HL-60/S4 treated with phorbol 12-myristate 13-acetate at 8.2 ng/mL for 4 days and 3 days (cell line): ENCODE data around the gene AUNIP.

Experiments
- in situ Hi-C: fragments of 300-500 bp; cut with MboI; formaldehyde crosslinking; loops from 2 replicates; pipeline ENCODE4 v1.15.0; 2022; ENCODE audit warnings: low sequenced_read_pairs

The AUNIP gene

GRCh38 chr1:25832336-25833037 is 26.8 kb downstream of the AUNIP start:
- in situ Hi-C loops = no loop called here

GRCh38 chr1:25831569-25832196 is 27.6 kb downstream of the AUNIP start:
- in situ Hi-C loops = no loop called here

- in situ Hi-C loops = no loop called here
Observed at GRCh38 chr1:25829046-25829445, 30.2 kb downstream of the AUNIP start.

GRCh38 chr1:25828491-25828890 is 30.8 kb downstream of the AUNIP start:
- in situ Hi-C loops = no loop called here

- in situ Hi-C loops = no loop called here
Observed at GRCh38 chr1:25826571-25826970, 32.7 kb downstream of the AUNIP start.

GRCh38 chr1:25825605-25826004 is 33.7 kb downstream of the AUNIP start:
- in situ Hi-C loops = no loop called here

GRCh38 chr1:25821630-25822091 is 37.6 kb downstream of the AUNIP start:
- in situ Hi-C loops = no loop called here

- in situ Hi-C loops = no loop called here
Observed at GRCh38 chr1:25821112-25821476, 38.2 kb downstream of the AUNIP start.

- in situ Hi-C loops = no loop called here
Observed at GRCh38 chr1:25820247-25821111, 38.8 kb downstream of the AUNIP start.

- in situ Hi-C loops = no loop called here
Observed at GRCh38 chr1:25819491-25820246, 39.6 kb downstream of the AUNIP start, which contains the start of gene MTFR1L. Gene MTFR1L (plus strand): TSS chr1:25819954. CDS start chr1:25823105, 3,151 bp downstream.

GRCh38 chr1:25818569-25818968 is 40.7 kb downstream of the AUNIP start:
- in situ Hi-C loops = no loop called here

- in situ Hi-C loops = no loop called here
Observed at GRCh38 chr1:25817840-25818501, 41.3 kb downstream of the AUNIP start.

GRCh38 chr1:25816112-25816718 is 43.0 kb downstream of the AUNIP start:
- in situ Hi-C loops = no loop called here

- in situ Hi-C loops = no loop called here
Observed at GRCh38 chr1:25815208-25816111, 43.8 kb downstream of the AUNIP start.

GRCh38 chr1:25814549-25815087 is 44.6 kb downstream of the AUNIP start:
- in situ Hi-C loops = no loop called here

GRCh38 chr1:25813734-25814471 is 45.4 kb downstream of the AUNIP start:
- in situ Hi-C loops = no loop called here

- in situ Hi-C loops = no loop called here
Observed at GRCh38 chr1:25813071-25813733, 46.1 kb downstream of the AUNIP start.
